Panc1 (cell line): ENCODE data around the gene MAP4. TPM values are rescaled to one million over a fixed set of nuclear protein-coding genes. Genes with fewer than 3 reads are reported as not detected.

Experiments used
- ATAC-seq: fragments of 200-7000 bp; cut with Tn5 transposase; 2 replicates; pipeline ENCODE4 v1.9.1; 2020; ENCODE audit warnings: mild to moderate bottlenecking, moderate library complexity
- BruUV-seq: library from RNA; stranded (reverse); fragments of 400-500 nt; replicated peaks from 2 replicates; lab custom pipeline; 2021; lab: Mats Ljungman, UMichigan
- CTCF ChIA-PET: fragments of 300-600 bp; sonication (Branson Sonifier 250); formaldehyde crosslinking; loops from one replicate; lab custom pipeline; 2022; ENCODE audit warnings: antibody characterized with exemption; lab: Charles Lee
- POLR2A ChIA-PET: fragments of 300-600 bp; sonication (Branson Sonifier 250); formaldehyde crosslinking; loops from one replicate; lab custom pipeline; 2022; ENCODE audit warnings: antibody characterized with exemption; lab: Charles Lee
- DNase-seq: peaks from one replicate; pipeline ENCODE4 v3.0.0-alpha.2; 2010; ENCODE audit warnings: low read depth, low spot score
- H3K27ac ChIP-seq: 2 replicates; pipeline ENCODE4 v1.5.1; 2011; ENCODE audit warnings: mild to moderate bottlenecking, low read length, inconsistent platforms
- H3K27me3 ChIP-seq: fragments of 200-500 bp; sonication (Bioruptor generic); 2 replicates; pipeline ENCODE4 v1.6.0; 2014; ENCODE audit warnings: low read length, inconsistent platforms; ENCODE audit not compliant: control insufficient read depth, insufficient read depth
- H3K36me3 ChIP-seq: fragments of 200-500 bp; sonication (Bioruptor generic); 2 replicates; pipeline ENCODE4 v1.5.1; 2014; ENCODE audit warnings: inconsistent platforms, mild to moderate bottlenecking, low read length, moderate library complexity; ENCODE audit not compliant: control insufficient read depth, insufficient read depth
- H3K4me1 ChIP-seq: 2 replicates; pipeline ENCODE4 v1.5.1; 2011; ENCODE audit warnings: inconsistent platforms, mild to moderate bottlenecking, low read length, moderate library complexity; ENCODE audit not compliant: control insufficient read depth, insufficient read depth
- H3K4me3 ChIP-seq, 2 experiments: 2 replicates each; pipeline ENCODE4 v1.5.1; 2011 to 2012; ENCODE audit warnings: low read depth in 2 of 2, low read length in 2 of 2, mild to moderate bottlenecking in 2 of 2, inconsistent platforms in 1 of 2, moderate library complexity in 1 of 2
- H3K9me3 ChIP-seq: fragments of 200-500 bp; sonication (Bioruptor generic); 2 replicates; pipeline ENCODE4 v1.5.1; 2014; ENCODE audit warnings: low read depth, mild to moderate bottlenecking, inconsistent platforms, low read length, moderate library complexity; ENCODE audit not compliant: control insufficient read depth, insufficient read depth
- POLR2AphosphoS5 ChIP-seq: IDR thresholded peaks from 2 replicates; pipeline ENCODE4 v1.6.1; 2012; ENCODE audit warnings: mild to moderate bottlenecking, low read depth, low read length, moderate library complexity
- SIN3A ChIP-seq: IDR thresholded peaks from 2 replicates; pipeline ENCODE4 v1.6.1; 2012; ENCODE audit warnings: low read depth, mild to moderate bottlenecking, low read length, moderate library complexity, borderline replicate concordance; ENCODE audit not compliant: insufficient read depth
- TCF7L2 ChIP-seq: IDR thresholded peaks from 2 replicates; pipeline ENCODE4 v1.6.1; 2011; ENCODE audit warnings: mild to moderate bottlenecking, low read depth, low read length, inconsistent platforms
- in situ Hi-C: cut with HindIII; loops from 2 replicates; pipeline ENCODE4 v1.10.0; 2016; ENCODE audit warnings: low sequenced_read_pairs, low pct_unique_long_range_greater_than_20kb
- intact Hi-C: fragments of 100-400 bp; cut with micrococcal nuclease; formaldehyde crosslinking; loops from one replicate; pipeline ENCODE4 v1.10.0; 2022; ENCODE audit not compliant: unreplicated experiment
- total RNA-seq: library from RNA; stranded (reverse); gene quantifications from one replicate; pipeline ENCODE4 v1.2.1, GENCODE V29; 2021; ENCODE audit not compliant: unreplicated experiment
- TF ChIP-seq, protein P1 (sequence below): fragments of 450-650 bp; IDR thresholded peaks from 2 replicates; pipeline ENCODE4 v1.5.1; 2017; ENCODE audit warnings: mild to moderate bottlenecking
- TF ChIP-seq, protein P2 (sequence below), 2 experiments: IDR thresholded peaks; 2 replicates each; pipeline ENCODE4 v1.6.1; 2011 to 2012; ENCODE audit warnings: low read depth in 2 of 2, control low read depth in 1 of 2, low read length in 1 of 2, mild to moderate bottlenecking in 1 of 2, moderate library complexity in 1 of 2; ENCODE audit not compliant: insufficient read depth in 1 of 2

Gene MAP4
- total RNA-seq, 1 experiment from 2014 or later: 150 TPM

DNA sequence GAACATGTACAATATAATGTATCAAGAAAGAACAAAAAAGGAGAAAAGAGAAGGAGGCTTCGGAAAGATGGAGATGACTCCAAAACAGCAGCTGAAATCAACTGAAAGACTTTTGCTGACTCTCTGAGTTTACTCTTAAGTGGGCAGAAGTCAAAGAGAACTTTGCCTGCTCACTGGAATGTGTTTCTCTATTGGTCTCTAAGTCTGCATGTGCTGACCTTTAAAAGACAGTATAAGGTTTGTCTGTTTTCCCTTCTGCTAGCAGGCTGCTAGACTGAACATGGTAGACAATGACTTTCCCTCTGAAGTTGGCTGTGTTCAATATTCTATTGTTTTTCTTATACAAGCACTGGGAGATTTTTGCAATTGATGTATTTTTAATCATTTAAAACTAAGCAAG is 7.2 kb upstream of the MAP4 start:
- intact Hi-C loops: no loop called here

DNA sequence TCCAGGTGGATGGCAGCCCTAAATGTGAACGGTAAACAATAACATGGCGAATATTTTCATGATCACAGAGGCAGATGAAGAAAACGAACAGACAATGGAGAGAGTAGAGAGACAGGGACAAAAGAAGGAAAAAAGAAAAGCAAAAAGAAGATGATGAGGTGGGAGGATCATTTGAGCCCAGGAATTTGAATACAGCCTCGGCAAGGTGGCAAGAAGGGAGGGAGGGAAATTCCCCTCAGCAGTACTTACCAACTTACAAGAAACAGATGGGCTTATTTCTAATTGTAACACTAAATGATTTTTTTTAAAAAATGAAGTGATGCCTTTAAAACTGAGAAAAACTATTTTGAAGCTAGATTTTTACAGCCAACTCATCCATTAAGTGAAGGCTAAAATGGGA is 6.0 kb upstream of the MAP4 start:
- Histone ChIP-seq H3K27me3 (no peaks in the 10 kb centered on the region), H3K4me1 (no peaks in the 10 kb centered on the region; the same call in 1 of the 2 replicates), H3K36me3 (no peaks in the 10 kb centered on the region; the same call in 1 of the 2 replicates), H3K27ac (no peak overlapping the region), H3K4me3 (no peak overlapping the region), H3K9me3 (no peaks in the 10 kb centered on the region)
- TF ChIP-seq SIN3A: no peak
- TF ChIP-seq, protein P1, sequence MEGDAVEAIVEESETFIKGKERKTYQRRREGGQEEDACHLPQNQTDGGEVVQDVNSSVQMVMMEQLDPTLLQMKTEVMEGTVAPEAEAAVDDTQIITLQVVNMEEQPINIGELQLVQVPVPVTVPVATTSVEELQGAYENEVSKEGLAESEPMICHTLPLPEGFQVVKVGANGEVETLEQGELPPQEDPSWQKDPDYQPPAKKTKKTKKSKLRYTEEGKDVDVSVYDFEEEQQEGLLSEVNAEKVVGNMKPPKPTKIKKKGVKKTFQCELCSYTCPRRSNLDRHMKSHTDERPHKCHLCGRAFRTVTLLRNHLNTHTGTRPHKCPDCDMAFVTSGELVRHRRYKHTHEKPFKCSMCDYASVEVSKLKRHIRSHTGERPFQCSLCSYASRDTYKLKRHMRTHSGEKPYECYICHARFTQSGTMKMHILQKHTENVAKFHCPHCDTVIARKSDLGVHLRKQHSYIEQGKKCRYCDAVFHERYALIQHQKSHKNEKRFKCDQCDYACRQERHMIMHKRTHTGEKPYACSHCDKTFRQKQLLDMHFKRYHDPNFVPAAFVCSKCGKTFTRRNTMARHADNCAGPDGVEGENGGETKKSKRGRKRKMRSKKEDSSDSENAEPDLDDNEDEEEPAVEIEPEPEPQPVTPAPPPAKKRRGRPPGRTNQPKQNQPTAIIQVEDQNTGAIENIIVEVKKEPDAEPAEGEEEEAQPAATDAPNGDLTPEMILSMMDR: no peak
- intact Hi-C loops: no loop called here
- in situ Hi-C loops: no loop called here
- ATAC-seq: no peak
- DNase-seq: no peak
- ChIA-PET POLR2A (no interaction called here), CTCF (no interaction called here)
- BruUV-seq: no TSS peak

More for the DNA sequence above, 7.2 kb upstream of the MAP4 start:
- ATAC-seq (no peak), DNase-seq (no peak)
- no peaks in the 10 kb centered on the region for H3K27me3 ChIP-seq
- no peaks in the 10 kb centered on the region for H3K9me3 ChIP-seq
- CTCF ChIA-PET: no interaction called here
- no peaks in the 10 kb centered on the region; the same call in 1 of the 2 replicates for H3K4me1 ChIP-seq
- in situ Hi-C loops: no loop called here
- no peak overlapping the region for H3K4me3 ChIP-seq
- no TSS peak for BruUV-seq
- no peak overlapping the region for H3K27ac ChIP-seq
- no peaks in the 10 kb centered on the region; the same call in 1 of the 2 replicates for H3K36me3 ChIP-seq
- TF ChIP-seq, protein P1: no peak
- no peak for TF ChIP-seq SIN3A
- TF ChIP-seq POLR2AphosphoS5: no peak
- TF ChIP-seq, protein P2, sequence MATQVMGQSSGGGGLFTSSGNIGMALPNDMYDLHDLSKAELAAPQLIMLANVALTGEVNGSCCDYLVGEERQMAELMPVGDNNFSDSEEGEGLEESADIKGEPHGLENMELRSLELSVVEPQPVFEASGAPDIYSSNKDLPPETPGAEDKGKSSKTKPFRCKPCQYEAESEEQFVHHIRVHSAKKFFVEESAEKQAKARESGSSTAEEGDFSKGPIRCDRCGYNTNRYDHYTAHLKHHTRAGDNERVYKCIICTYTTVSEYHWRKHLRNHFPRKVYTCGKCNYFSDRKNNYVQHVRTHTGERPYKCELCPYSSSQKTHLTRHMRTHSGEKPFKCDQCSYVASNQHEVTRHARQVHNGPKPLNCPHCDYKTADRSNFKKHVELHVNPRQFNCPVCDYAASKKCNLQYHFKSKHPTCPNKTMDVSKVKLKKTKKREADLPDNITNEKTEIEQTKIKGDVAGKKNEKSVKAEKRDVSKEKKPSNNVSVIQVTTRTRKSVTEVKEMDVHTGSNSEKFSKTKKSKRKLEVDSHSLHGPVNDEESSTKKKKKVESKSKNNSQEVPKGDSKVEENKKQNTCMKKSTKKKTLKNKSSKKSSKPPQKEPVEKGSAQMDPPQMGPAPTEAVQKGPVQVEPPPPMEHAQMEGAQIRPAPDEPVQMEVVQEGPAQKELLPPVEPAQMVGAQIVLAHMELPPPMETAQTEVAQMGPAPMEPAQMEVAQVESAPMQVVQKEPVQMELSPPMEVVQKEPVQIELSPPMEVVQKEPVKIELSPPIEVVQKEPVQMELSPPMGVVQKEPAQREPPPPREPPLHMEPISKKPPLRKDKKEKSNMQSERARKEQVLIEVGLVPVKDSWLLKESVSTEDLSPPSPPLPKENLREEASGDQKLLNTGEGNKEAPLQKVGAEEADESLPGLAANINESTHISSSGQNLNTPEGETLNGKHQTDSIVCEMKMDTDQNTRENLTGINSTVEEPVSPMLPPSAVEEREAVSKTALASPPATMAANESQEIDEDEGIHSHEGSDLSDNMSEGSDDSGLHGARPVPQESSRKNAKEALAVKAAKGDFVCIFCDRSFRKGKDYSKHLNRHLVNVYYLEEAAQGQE (IDR thresholded peaks at IDR 0.05; ENCODE audit: insufficient read depth in 1 of 2, low read depth in 2 of 2, low read length in 1 of 2): no peak
- no peak for TF ChIP-seq TCF7L2
- POLR2A ChIA-PET: no interaction called here
